Neural cell (in vitro differentiated cells): ENCODE measurements around the gene ARMC2. TPM values are rescaled to one million over a fixed set of nuclear protein-coding genes. Genes with fewer than 3 reads are reported as not detected.

Experiments used
- H2AFZ ChIP-seq: fragments of 200-600, 300-800 bp; sonication (generic), shearing (Covaris generic); 2 replicates; pipeline ENCODE4 v1.6.0; 2014; ENCODE audit warnings: low read depth, mild to moderate bottlenecking, antibody characterized with exemption, low read length, moderate library complexity
- H3F3A ChIP-seq: fragments of 200-600 bp; shearing (Covaris generic); 2 replicates; pipeline ENCODE4 v1.6.1; 2016; ENCODE audit warnings: mild to moderate bottlenecking, moderate library complexity, mixed read lengths, antibody characterized with exemption, low read length; ENCODE audit not compliant: insufficient read depth, poor library complexity, severe bottlenecking
- H3K27ac ChIP-seq: fragments of 200-600, 300-800 bp; sonication (generic), shearing (Covaris generic); 2 replicates; pipeline ENCODE4 v1.5.1; 2014; ENCODE audit warnings: mild to moderate bottlenecking, low read length, moderate library complexity
- H3K27me3 ChIP-seq: fragments of 300-800, 200-600 bp; sonication (generic), shearing (Covaris generic); 2 replicates; pipeline ENCODE4 v1.6.0; 2014; ENCODE audit warnings: mild to moderate bottlenecking, low read depth, low read length, moderate library complexity; ENCODE audit not compliant: insufficient read depth
- H3K36me3 ChIP-seq: fragments of 300-800, 200-600 bp; sonication (generic), shearing (Covaris generic); 2 replicates; pipeline ENCODE4 v1.5.1; 2014; ENCODE audit warnings: mild to moderate bottlenecking, antibody characterized with exemption, low read length, moderate library complexity; ENCODE audit not compliant: insufficient read depth
- H3K4me2 ChIP-seq: fragments of 300-800, 200-600 bp; sonication (generic), shearing (Covaris generic); 2 replicates; pipeline ENCODE4 v1.6.0; 2014; ENCODE audit warnings: mild to moderate bottlenecking, low read length
- H3K4me3 ChIP-seq: fragments of 300-800, 200-600 bp; sonication (generic), shearing (Covaris generic); 2 replicates; pipeline ENCODE4 v1.5.1; 2014; ENCODE audit warnings: mild to moderate bottlenecking, low read length, moderate library complexity
- H3K79me2 ChIP-seq: fragments of 200-600 bp; shearing (Covaris generic); replicated peaks from 2 replicates; pipeline ENCODE4 v1.6.0; 2014; ENCODE audit warnings: mild to moderate bottlenecking, low read length, moderate library complexity; ENCODE audit not compliant: insufficient read depth
- H3K9ac ChIP-seq: fragments of 300-800, 200-600 bp; sonication (generic), shearing (Covaris generic); 2 replicates; pipeline ENCODE4 v1.6.1; 2016; ENCODE audit warnings: mild to moderate bottlenecking, low read length, mixed read lengths
- H3K9me2 ChIP-seq: fragments of 200-600 bp; shearing (Covaris generic); 2 replicates; pipeline ENCODE4 v1.6.1; 2016; ENCODE audit warnings: mild to moderate bottlenecking, low read length, mixed read lengths; ENCODE audit not compliant: insufficient read depth
- H3K9me3 ChIP-seq: fragments of 200-600, 300-800 bp; sonication (generic), shearing (Covaris generic); 2 replicates; pipeline ENCODE4 v1.6.1; 2016; ENCODE audit warnings: mild to moderate bottlenecking, mixed run types, low read length, moderate library complexity, mixed read lengths
- H4K20me1 ChIP-seq: fragments of 200-600 bp; shearing (Covaris generic); 2 replicates; pipeline ENCODE4 v1.6.1; 2016; ENCODE audit warnings: mild to moderate bottlenecking, mixed run types; ENCODE audit not compliant: insufficient read depth
- EP300 ChIP-seq: fragments of 450-650 bp; conservative IDR thresholded peaks from 2 replicates; pipeline ENCODE4 v1.6.1; 2014; ENCODE audit warnings: antibody characterized with exemption, mild to moderate bottlenecking, moderate library complexity; ENCODE audit not compliant: poor library complexity, severe bottlenecking
- EZH2 ChIP-seq: fragments of 200-600, 300-800 bp; shearing (Covaris generic), sonication (generic); IDR thresholded peaks from 2 replicates; pipeline ENCODE4 v1.6.1; 2014; ENCODE audit warnings: antibody characterized with exemption, low read length, borderline replicate concordance, mild to moderate bottlenecking; ENCODE audit not compliant: insufficient read depth, poor library complexity, severe bottlenecking
- MXI1 ChIP-seq: fragments of 450-650 bp; conservative IDR thresholded peaks from 2 replicates; pipeline ENCODE4 v1.6.1; 2014; ENCODE audit warnings: antibody characterized with exemption, mild to moderate bottlenecking; ENCODE audit not compliant: poor library complexity, severe bottlenecking
- POLR2AphosphoS5 ChIP-seq: IDR thresholded peaks from 2 replicates; pipeline ENCODE4 v1.6.1; 2012
- RAD21 ChIP-seq: fragments of 450-650 bp; conservative IDR thresholded peaks from 2 replicates; pipeline ENCODE4 v1.6.1; 2014; ENCODE audit warnings: antibody characterized with exemption, mild to moderate bottlenecking, moderate library complexity
- SMC3 ChIP-seq: fragments of 450-650 bp; conservative IDR thresholded peaks from 2 replicates; pipeline ENCODE4 v1.6.1; 2014; ENCODE audit warnings: antibody characterized with exemption, mild to moderate bottlenecking, moderate library complexity; ENCODE audit not compliant: poor library complexity
- TAF1 ChIP-seq: IDR thresholded peaks from 2 replicates; pipeline ENCODE4 v1.6.1; 2012; ENCODE audit warnings: low read depth
- polyA plus RNA-seq: library from polyadenylated mRNA; depleted of rRNA; stranded (reverse); fragments of >200 nt; gene quantifications from 2 replicates; pipeline ENCODE4 v1.2.3, GENCODE V29; 2014
- TF ChIP-seq, protein P1 (sequence below): IDR thresholded peaks from 2 replicates; pipeline ENCODE4 v1.6.1; 2012; ENCODE audit warnings: borderline replicate concordance
- TF ChIP-seq, protein P2 (sequence below): fragments of 450-650 bp; IDR thresholded peaks from 2 replicates; pipeline ENCODE4 v1.5.1; 2014; ENCODE audit warnings: antibody characterized with exemption, mild to moderate bottlenecking, moderate library complexity; ENCODE audit not compliant: poor library complexity, severe bottlenecking

Gene ARMC2
- polyA plus RNA-seq, 1 donor from 2014 or later: 18.6 TPM

DNA sequence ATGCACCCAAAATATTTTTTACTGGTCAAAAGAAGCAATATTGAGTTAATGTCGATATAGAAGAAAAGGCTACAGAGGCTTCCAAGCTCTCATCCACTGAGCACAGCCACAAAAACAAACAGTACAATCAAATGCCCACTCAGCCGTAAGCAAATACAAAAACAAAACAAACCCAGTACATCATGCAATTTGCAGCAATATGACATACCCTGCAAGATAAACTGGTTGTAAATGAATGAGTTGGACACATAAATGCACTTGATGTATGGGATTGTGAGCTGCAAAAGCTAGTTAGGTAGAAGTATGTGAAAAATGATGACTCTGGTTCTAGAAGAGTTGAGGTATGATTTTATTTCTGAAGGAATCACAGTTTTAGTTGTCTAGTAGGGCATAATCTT, 162.5 kb downstream of the ARMC2 start:
- TF ChIP-seq, protein P1, sequence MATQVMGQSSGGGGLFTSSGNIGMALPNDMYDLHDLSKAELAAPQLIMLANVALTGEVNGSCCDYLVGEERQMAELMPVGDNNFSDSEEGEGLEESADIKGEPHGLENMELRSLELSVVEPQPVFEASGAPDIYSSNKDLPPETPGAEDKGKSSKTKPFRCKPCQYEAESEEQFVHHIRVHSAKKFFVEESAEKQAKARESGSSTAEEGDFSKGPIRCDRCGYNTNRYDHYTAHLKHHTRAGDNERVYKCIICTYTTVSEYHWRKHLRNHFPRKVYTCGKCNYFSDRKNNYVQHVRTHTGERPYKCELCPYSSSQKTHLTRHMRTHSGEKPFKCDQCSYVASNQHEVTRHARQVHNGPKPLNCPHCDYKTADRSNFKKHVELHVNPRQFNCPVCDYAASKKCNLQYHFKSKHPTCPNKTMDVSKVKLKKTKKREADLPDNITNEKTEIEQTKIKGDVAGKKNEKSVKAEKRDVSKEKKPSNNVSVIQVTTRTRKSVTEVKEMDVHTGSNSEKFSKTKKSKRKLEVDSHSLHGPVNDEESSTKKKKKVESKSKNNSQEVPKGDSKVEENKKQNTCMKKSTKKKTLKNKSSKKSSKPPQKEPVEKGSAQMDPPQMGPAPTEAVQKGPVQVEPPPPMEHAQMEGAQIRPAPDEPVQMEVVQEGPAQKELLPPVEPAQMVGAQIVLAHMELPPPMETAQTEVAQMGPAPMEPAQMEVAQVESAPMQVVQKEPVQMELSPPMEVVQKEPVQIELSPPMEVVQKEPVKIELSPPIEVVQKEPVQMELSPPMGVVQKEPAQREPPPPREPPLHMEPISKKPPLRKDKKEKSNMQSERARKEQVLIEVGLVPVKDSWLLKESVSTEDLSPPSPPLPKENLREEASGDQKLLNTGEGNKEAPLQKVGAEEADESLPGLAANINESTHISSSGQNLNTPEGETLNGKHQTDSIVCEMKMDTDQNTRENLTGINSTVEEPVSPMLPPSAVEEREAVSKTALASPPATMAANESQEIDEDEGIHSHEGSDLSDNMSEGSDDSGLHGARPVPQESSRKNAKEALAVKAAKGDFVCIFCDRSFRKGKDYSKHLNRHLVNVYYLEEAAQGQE: no peak
- TF ChIP-seq MXI1 (no peak), SMC3 (no peak), EZH2 (no peak), RAD21 (no peak), TAF1 (no peak), EP300 (no peak), POLR2AphosphoS5 (no peak)
- TF ChIP-seq, protein P2, sequence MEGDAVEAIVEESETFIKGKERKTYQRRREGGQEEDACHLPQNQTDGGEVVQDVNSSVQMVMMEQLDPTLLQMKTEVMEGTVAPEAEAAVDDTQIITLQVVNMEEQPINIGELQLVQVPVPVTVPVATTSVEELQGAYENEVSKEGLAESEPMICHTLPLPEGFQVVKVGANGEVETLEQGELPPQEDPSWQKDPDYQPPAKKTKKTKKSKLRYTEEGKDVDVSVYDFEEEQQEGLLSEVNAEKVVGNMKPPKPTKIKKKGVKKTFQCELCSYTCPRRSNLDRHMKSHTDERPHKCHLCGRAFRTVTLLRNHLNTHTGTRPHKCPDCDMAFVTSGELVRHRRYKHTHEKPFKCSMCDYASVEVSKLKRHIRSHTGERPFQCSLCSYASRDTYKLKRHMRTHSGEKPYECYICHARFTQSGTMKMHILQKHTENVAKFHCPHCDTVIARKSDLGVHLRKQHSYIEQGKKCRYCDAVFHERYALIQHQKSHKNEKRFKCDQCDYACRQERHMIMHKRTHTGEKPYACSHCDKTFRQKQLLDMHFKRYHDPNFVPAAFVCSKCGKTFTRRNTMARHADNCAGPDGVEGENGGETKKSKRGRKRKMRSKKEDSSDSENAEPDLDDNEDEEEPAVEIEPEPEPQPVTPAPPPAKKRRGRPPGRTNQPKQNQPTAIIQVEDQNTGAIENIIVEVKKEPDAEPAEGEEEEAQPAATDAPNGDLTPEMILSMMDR: no peak
- Histone ChIP-seq H3K9me3 (no peaks in the 10 kb centered on the region), H3K9ac (no peak overlapping the region), H2AFZ (no peak overlapping the region), H3K79me2 (peaks cover 11% of the 10 kb centered on the region), H3K9me2 (no peaks in the 10 kb centered on the region), H3K4me2 (no peak overlapping the region), H3K27me3 (no peaks in the 10 kb centered on the region), H4K20me1 (no peaks in the 10 kb centered on the region), H3K4me3 (no peak overlapping the region), H3K27ac (no peak overlapping the region), H3F3A (no peaks in the 10 kb centered on the region), H3K36me3 (no peaks in the 10 kb centered on the region)

DNA sequence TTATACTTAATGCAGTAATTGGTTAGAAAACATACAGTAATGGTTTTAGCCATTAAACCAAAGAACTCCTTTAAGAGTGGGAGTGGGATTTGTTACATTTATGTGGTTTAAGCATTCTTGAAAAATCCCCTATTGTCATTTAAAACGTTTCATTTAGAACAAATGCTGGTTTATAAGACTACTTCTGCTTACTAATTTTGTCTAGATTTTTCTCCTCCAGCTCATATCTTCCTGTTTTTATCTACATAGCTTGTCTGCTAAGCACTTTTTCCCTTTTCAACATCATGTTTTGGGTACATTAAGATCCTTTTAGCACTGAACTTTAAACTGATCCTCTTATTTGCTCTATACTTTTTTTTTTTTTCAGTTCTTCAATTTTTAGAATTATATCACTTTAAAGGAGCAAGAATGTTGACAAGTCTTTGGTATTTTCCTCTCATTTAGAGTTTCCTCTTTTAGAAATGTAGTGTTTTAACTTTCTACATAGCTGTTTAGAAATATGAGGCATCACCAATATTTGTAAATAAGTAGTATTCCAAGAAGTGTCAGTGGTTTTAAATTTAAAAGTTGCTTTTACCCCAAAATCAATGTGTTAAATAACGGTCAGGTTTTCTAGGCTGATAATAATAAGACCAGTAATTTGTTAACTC, 165.6 kb downstream of the ARMC2 start:
- Histone ChIP-seq H3F3A (no peaks in the 10 kb centered on the region), H3K27ac (no peak overlapping the region), H2AFZ (no peak overlapping the region), H3K36me3 (no peaks in the 10 kb centered on the region), H3K9me2 (no peaks in the 10 kb centered on the region), H3K4me2 (no peak overlapping the region), H3K27me3 (no peaks in the 10 kb centered on the region), H3K9me3 (no peaks in the 10 kb centered on the region), H3K4me3 (no peak overlapping the region), H3K9ac (no peak overlapping the region), H3K79me2 (no peaks in the 10 kb centered on the region), H4K20me1 (no peaks in the 10 kb centered on the region)
- TF ChIP-seq EZH2 (no peak), MXI1 (no peak), POLR2AphosphoS5 (no peak), TAF1 (no peak), EP300 (no peak), SMC3 (no peak), RAD21 (no peak)
- TF ChIP-seq, protein P2: no peak
- TF ChIP-seq, protein P1: no peak
